Activated naive CD8-positive, alpha-beta T cell treated with anti-CD3 and anti-CD28 coated beads, Interleukin-2, amount 50 U/mL, for 24 hours (primary cell): ENCODE results near the gene TSHZ1.

Source experiments
- ATAC-seq: fragments of 150-1000 bp; cut with Tn5 transposase; one replicate; pipeline ENCODE4 v1.10.0; 2021
- DNase-seq: peaks from one replicate; pipeline ENCODE4 v3.0.0; 2021
- H3K27ac Mint-ChIP-seq: one replicate; pipeline ENCODE4 v1.8.0; 2021; ENCODE audit warnings: mild to moderate bottlenecking, mixed read lengths
- H3K27me3 Mint-ChIP-seq: one replicate; pipeline ENCODE4 v1.8.0; 2021; ENCODE audit warnings: mixed read lengths
- H3K36me3 Mint-ChIP-seq: one replicate; pipeline ENCODE4 v1.8.0; 2021; ENCODE audit warnings: low read depth, mixed read lengths
- H3K4me1 Mint-ChIP-seq: one replicate; pipeline ENCODE4 v1.8.0; 2021; ENCODE audit warnings: mixed read lengths
- H3K4me3 Mint-ChIP-seq: one replicate; pipeline ENCODE4 v1.8.0; 2021; ENCODE audit warnings: mild to moderate bottlenecking, moderate library complexity, mixed read lengths
- H3K9me3 Mint-ChIP-seq: one replicate; pipeline ENCODE4 v1.8.0; 2021; ENCODE audit warnings: mixed read lengths

TSHZ1 gene

DNA sequence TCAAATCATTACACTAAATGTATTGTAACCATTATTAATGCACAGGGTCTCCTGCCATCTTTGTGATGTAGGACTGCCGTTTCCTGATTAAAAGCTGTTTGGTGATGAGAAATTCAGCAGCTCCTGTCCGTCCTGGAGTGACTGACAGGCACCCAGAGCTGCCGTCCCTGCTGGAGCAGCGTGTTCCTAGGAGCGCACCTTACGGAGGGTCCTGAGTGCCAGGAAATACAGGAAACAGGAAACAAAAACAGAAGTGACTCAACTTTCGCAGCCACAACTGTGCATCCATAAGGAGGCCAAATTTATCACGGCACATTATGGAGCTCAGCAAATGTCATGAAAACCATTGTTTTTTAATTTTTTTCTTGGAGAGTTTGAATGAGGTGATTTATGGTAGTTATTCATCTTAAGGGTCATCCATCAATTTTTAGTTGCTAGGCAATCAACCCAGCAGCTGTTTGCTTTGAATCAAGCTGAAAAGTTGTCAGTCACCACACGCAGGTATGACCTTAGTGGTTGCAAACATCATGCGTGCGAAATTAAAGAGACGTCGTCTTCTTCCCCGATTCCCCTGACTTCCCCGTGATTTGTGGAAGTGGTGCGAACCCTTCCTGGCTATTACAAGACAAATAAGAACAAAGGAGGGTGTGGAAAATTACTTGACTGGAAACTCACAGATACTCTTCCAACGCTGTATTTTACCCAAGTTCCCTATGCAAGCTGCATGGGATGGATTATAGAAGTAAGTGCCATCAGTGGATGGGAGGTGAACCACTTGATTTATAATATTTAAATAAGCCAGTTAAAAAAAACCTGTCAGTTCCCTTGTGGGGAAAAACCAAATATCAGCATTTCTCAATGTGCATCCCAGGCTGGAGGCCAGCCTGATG is 19.8 kb downstream of the TSHZ1 start:
- no peak for ATAC-seq
- no peak for DNase-seq
- Mint-ChIP-seq H3K9me3 (no peaks in the 10 kb centered on the region), H3K4me1 (peaks cover 57% of the 10 kb centered on the region), H3K36me3 (peaks cover 7% of the 10 kb centered on the region), H3K27ac (no peak overlapping the region), H3K4me3 (no peak overlapping the region), H3K27me3 (no peaks in the 10 kb centered on the region)

DNA sequence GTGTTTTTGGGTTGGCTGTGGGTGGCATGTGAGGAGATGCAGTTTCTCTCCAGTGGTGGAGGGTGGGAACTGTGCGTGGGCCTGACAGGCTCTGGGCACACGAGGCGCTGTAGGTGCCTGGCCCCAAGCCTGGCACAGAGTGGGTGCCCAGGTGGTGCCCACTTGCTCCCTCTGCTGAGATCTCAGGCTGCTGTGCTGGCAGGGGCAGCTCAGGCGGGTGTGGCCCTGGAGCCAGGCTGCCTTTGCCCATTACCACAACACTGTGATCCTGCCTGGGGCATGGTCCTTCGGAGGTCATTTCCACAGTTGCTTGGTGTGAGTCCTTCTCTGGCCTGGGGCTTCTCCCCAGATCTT is 20.4 kb downstream of the TSHZ1 start:
- Mint-ChIP-seq H3K4me1 (peaks cover 55% of the 10 kb centered on the region), H3K27ac (no peak overlapping the region), H3K36me3 (peaks cover 10% of the 10 kb centered on the region)

DNA sequence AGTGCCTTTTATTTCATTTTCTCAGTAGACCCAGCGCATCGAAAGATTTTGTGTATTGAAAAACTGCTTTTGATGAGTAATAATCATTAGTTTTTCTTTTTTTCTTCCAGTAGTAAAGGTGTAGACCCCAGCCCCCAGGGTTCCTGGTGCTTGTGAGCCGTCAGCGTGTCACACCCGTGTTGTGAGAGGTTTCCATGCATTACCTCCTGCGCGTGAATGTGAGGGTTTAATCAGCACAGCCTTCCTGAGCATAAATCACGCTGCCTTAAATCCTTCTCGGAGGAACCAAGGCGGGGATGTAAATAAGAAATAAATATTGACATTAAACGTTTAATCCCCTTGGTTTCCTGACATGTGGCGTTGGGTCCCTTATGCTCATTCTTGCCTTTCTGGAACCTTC is 24.3 kb downstream of the TSHZ1 start:
- Mint-ChIP-seq H3K27me3 (no peaks in the 10 kb centered on the region), H3K4me1 (peaks cover 27% of the 10 kb centered on the region)

More for the DNA sequence above, 20.4 kb downstream of the TSHZ1 start:
- Mint-ChIP-seq H3K4me3 (no peak overlapping the region), H3K9me3 (no peaks in the 10 kb centered on the region), H3K27me3 (no peaks in the 10 kb centered on the region)
- DNase-seq: no peak
- peak; percentile 30 for ATAC-seq

DNA sequence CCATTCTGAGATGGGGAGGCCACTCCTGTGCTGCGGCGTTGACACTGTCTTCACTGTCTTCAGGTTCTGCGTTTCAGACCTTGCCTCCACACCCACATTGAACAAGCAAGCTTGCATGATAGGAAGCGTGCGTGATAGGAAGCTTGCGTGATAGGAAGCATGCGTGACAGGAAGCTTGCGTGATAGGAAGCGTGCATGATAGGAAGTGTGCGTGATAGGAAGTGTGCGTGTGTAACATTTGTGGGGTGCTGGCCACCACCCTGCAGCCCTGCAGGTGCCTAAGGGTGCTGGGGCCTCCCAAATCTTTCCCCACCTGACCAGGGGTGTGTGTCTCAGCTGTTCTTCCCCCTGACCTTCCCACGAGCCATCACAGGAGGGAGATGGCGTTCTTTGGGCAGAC is 25.3 kb downstream of the TSHZ1 start:
- ATAC-seq (no peak), DNase-seq (no peak)
- H3K36me3 Mint-ChIP-seq: peaks cover 7% of the 10 kb centered on the region
- peaks cover 19% of the 10 kb centered on the region for H3K4me1 Mint-ChIP-seq
- no peaks in the 10 kb centered on the region for H3K27me3 Mint-ChIP-seq
- no peaks in the 10 kb centered on the region for H3K9me3 Mint-ChIP-seq
- H3K4me3 Mint-ChIP-seq: no peak overlapping the region
- H3K27ac Mint-ChIP-seq: no peak overlapping the region

More for the DNA sequence above, 24.3 kb downstream of the TSHZ1 start:
- ATAC-seq (no peak), DNase-seq (no peak)
- no peak overlapping the region for H3K4me3 Mint-ChIP-seq
- peaks cover 11% of the 10 kb centered on the region for H3K36me3 Mint-ChIP-seq
- no peak overlapping the region for H3K27ac Mint-ChIP-seq
- no peaks in the 10 kb centered on the region for H3K9me3 Mint-ChIP-seq

DNA sequence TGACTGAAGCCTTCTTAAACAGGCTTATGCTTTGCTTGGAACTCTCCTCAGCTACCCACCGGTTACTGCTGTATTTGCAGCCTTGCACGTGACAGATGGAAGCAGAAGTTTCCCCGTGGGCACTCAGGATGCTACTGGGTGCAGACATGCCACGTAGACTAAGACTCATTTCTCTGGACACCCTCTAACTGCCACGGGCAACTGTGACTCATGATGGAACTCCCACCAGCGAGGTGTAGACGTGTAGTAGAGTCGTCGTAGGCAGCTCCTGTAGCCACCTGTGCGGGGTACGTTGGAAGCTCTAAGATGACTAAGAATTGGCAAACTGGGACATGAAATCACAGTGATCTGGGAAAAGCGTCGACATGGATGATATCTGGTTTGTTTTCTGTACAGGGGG is 27.5 kb downstream of the TSHZ1 start:
- no peak overlapping the region for H3K27ac Mint-ChIP-seq
- no peak overlapping the region for H3K4me3 Mint-ChIP-seq
- H3K4me1 Mint-ChIP-seq: peaks cover 16% of the 10 kb centered on the region
- H3K36me3 Mint-ChIP-seq: peaks cover 7% of the 10 kb centered on the region
- H3K27me3 Mint-ChIP-seq: no peaks in the 10 kb centered on the region
- no peaks in the 10 kb centered on the region for H3K9me3 Mint-ChIP-seq
- DNase-seq (no peak), ATAC-seq (peak; percentile 52)

DNA sequence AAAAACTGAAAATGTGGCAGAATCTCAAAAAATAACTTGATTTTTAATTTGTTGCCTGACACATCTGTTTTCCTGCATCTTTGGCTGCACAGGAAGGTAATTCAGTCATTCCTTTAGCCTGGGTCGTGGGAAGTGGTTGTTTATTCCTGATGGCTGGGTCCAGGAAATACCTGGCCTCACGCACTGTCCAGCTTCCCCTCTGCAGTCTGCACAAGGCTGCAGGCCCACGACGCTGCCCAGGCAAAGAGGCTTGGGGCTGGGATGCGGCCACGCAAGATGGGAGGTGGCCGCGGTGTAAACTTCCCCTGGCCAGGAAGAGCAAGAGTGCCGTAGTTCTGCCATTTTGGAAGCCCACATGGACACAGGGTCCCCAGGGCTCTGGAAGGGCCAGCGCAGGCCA is 28.2 kb downstream of the TSHZ1 start:
- Mint-ChIP-seq H3K4me1 (peaks cover 14% of the 10 kb centered on the region), H3K9me3 (no peaks in the 10 kb centered on the region), H3K27me3 (no peaks in the 10 kb centered on the region), H3K27ac (no peak overlapping the region), H3K36me3 (peaks cover 7% of the 10 kb centered on the region), H3K4me3 (no peak overlapping the region)
- no peak for ATAC-seq
- no peak for DNase-seq

DNA sequence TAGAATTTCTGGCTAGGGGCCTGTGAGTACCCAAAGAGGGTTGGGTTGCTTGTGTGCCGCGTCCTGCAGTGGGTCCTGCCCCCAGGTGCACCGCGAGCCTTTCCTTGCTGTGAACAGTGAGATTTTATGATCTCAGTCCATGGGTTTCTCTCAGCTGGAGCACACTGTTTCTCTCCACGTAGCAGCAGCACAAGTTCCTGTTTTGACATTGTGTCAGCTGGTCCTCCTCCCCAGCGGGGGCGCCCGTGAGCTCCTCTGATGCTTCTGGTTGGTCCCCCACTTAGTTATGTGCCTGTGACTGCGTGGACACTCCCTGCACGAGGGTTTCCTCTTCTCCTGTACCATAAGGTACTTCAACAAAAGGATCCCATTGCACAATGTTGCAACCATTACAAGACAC is 29.8 kb downstream of the TSHZ1 start:
- peaks cover 7% of the 10 kb centered on the region for H3K36me3 Mint-ChIP-seq
- no peaks in the 10 kb centered on the region for H3K9me3 Mint-ChIP-seq
- no peak overlapping the region for H3K4me3 Mint-ChIP-seq
- DNase-seq (no peak), ATAC-seq (no peak)
- H3K4me1 Mint-ChIP-seq: peaks cover 21% of the 10 kb centered on the region
- no peaks in the 10 kb centered on the region for H3K27me3 Mint-ChIP-seq
- H3K27ac Mint-ChIP-seq: no peak overlapping the region

DNA sequence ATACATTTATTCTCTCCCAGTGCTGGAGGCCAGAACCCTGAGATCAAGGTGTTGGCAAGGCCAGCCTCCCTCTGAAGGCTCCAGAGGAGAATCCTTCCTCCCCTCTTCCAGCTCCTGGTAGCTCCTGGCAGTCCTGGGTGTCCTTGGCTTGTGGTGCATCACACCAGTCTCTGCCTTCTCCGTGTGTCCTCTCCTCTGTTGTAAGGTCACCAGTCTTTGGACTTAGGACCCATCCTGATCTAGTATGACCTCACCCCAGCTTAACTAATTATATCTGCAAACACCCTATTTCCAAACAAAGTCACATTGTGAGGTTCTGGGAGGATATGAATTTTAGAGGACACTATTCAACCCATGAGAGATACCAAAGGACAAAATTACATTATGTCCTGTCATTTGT is 31.1 kb downstream of the TSHZ1 start:
- H3K36me3 Mint-ChIP-seq: peaks cover 2% of the 10 kb centered on the region
- H3K9me3 Mint-ChIP-seq: no peaks in the 10 kb centered on the region
- no peak overlapping the region for H3K4me3 Mint-ChIP-seq
- DNase-seq (no peak), ATAC-seq (no peak)
- H3K27ac Mint-ChIP-seq: no peak overlapping the region
- H3K27me3 Mint-ChIP-seq: no peaks in the 10 kb centered on the region
- H3K4me1 Mint-ChIP-seq: peaks cover 31% of the 10 kb centered on the region

DNA sequence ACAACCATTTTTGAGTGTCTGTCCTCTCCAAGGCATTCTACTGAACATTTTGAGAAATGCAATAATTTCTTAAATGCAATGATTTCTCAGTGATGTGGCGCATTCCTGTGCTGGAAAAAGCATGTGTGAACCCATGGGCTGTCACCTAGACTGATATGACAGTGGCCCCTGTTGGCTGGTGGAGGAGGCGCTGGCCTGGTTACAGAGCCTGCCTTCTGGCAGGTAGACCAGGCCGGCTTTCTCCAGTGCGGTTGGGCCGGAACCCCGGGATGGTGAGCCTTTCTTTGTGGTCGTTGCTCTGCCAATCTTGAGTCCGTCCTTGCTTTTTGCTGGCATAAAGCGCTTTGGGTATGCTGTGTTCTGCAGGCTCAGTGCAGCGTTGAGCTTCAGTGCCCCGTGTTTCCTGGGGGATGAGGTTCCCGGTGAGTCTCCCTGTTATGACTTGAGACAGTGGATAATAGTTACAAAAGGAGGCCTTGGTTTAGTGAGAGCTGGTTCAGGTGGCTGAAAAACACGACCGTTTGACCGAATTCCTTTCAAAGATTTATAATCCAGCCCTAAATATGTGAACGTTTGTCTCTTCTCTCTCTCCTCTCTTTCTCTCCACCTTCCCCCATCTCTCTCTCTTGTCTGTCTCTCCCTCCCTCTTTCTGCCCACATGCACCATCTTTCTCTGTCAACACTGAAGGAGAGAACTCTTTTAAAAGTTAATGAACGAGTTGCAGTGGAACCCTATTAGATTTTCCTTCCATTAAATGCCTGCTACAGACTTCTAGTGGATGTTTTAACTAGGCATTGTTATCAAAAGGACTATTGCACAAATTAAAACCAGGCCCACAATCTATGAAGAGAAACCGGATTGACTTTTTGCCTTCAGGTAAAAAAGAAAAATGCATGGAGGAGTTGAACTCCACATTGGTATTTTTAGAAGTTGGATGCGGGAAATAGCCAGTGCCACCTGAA is 34.0 kb downstream of the TSHZ1 start:
- DNase-seq: no peak
- H3K36me3 Mint-ChIP-seq: no peaks in the 10 kb centered on the region
- no peak overlapping the region for H3K4me3 Mint-ChIP-seq
- H3K27ac Mint-ChIP-seq: no peak overlapping the region
- H3K9me3 Mint-ChIP-seq: no peaks in the 10 kb centered on the region
- no peaks in the 10 kb centered on the region for H3K27me3 Mint-ChIP-seq
- H3K4me1 Mint-ChIP-seq: peaks cover 43% of the 10 kb centered on the region
- ATAC-seq: peak; percentile 44

DNA sequence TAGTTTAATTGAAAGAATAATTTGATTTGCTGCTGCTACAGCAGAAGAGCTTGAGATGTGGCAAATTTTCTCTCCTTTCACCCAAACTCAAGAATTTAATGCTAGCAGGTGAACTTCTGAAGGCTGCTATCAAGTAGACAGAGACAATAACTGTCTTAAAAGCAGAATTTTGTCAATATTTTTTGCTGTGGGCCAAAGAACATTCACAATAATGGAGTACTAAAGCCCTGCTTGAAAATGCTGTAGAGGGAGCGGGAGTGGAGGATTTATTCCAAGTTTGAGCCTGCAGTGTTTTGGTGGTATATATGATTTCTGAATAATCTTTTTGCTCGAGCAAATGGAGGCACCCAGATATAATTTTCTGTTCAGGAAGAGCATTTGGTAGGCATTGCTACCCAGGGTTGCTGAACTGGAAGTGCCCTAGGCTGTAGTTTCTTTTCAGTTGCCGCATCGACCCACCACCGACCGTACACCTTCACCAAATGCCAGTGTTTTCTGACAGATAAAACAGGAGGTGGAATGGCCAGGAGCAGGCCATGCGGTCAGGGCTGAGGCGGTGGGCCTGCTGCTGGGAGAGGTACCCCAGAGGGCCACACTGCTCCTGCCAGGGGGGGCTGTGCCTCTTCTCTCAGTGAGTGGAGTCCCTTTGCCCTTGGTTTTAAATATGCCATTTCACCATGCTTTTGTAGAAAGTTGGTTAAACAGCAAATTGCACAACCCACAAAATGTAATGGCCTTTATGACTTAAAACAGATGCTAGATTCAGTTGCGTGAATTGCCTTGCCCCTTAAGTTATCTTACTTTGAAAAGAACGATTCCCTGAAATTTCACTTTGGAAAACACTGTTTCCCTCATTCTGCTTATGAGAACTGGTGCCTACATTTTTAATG is 36.4 kb downstream of the TSHZ1 start:
- H3K9me3 Mint-ChIP-seq: no peaks in the 10 kb centered on the region
- no peaks in the 10 kb centered on the region for H3K36me3 Mint-ChIP-seq
- DNase-seq: peak; percentile 24
- H3K27me3 Mint-ChIP-seq: no peaks in the 10 kb centered on the region
- H3K4me3 Mint-ChIP-seq: peak overlapping the region; percentile 86
- H3K4me1 Mint-ChIP-seq: peaks cover 52% of the 10 kb centered on the region
- H3K27ac Mint-ChIP-seq: peak overlapping the region; percentile 95
- ATAC-seq: no peak

DNA sequence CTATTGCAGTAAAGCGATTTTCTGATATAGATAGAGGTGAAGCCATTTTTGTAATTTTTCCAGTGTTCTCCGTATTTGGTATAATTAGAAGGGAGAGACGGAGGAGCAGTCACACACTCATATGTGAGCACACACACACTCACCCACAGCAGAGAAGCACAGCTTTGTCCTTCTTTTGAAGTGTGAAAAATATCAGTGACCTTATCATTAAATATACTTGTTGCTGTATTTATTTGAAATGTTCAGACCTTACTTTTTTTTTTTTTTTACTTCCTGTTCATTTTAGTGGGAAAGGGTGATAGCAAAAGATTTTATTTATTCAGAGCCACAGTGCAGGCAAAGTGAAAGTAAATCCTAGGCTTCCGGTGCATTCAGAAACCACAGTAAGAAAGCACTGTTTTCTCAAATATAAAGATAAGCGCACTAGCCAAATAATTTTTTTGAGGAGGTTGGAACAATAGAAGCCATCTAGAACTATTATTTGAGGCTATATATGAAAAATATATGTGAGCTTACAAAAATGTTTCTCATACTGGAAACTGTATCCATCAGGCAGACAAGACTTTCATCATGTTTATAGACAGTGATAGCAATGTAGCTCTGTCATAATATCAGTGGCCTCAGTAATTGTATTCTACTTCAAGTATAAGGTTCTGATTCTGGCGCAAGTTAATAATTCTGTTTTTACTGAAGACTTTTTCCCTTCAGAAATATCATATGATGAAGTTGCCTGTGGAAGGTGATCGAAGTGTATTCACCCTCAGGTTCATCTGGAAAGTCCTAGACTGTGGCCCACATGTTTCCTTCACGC is 37.2 kb downstream of the TSHZ1 start:
- H3K27ac Mint-ChIP-seq: peak overlapping the region; percentile 95
- H3K4me1 Mint-ChIP-seq: peaks cover 54% of the 10 kb centered on the region
- DNase-seq (no peak), ATAC-seq (peak; percentile 37)
- peak overlapping the region; percentile 86 for H3K4me3 Mint-ChIP-seq
- no peaks in the 10 kb centered on the region for H3K9me3 Mint-ChIP-seq
- no peaks in the 10 kb centered on the region for H3K36me3 Mint-ChIP-seq
- H3K27me3 Mint-ChIP-seq: no peaks in the 10 kb centered on the region

DNA sequence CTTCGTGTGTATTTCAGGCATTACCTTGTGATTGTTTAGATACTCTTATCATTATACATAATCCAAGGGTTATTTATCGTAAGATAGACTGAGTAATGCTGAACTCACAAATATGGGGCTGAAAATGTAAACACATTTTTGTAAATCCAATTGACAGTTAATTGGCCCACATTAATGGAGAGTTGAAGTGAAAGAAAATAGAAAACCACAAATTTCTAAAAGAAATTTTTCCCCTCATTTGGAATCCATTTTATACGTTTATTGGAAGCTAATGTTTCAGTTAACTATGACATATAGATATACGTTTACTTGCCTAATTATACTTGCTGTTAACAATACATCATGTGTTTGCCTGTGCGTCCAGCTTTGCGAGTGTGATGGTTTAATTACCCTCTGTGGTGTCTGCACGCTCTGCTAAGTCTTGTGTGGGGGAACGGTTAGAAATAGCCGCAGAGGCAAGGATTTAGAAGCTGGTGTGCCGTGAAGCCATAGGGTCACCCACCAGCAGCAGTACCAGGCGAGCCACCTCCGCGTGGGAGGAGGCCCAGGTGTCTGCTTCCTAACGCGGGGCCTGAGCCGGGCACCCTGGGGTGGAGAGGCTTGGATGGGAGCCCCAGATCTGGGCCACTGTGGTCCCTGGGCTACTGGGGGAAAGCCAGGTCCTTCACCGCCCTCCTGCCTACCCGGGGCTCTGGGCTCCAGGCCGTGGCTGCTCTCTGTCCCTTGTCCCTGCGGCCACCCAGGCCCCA is 38.0 kb downstream of the TSHZ1 start:
- Mint-ChIP-seq H3K4me3 (peak overlapping the region; percentile 86), H3K4me1 (peaks cover 61% of the 10 kb centered on the region), H3K27me3 (no peaks in the 10 kb centered on the region), H3K27ac (peak overlapping the region; percentile 95), H3K9me3 (no peaks in the 10 kb centered on the region), H3K36me3 (no peaks in the 10 kb centered on the region)
- ATAC-seq: no peak
- no peak for DNase-seq

DNA sequence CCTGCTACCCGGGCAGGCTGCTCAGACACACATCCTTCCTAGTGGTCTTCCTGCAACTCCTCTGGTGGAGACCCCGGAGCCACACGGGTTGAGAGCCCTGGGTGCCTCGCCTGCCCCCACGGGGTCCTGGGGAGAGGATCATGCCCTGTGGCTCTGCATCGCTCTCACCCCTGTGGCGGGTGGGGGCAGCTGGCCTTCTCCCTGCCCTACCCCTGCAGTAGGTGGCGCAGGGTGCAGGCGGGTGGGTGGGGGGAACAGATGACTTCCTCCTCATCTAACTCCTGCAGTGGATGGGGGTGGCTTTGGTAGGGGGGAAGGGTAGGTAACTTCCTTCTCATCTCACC is 38.5 kb downstream of the TSHZ1 start:
- no peak for ATAC-seq
- DNase-seq: no peak
- Mint-ChIP-seq H3K27ac (no peak overlapping the region), H3K4me3 (no peak overlapping the region), H3K9me3 (no peaks in the 10 kb centered on the region), H3K36me3 (no peaks in the 10 kb centered on the region), H3K27me3 (no peaks in the 10 kb centered on the region), H3K4me1 (peaks cover 66% of the 10 kb centered on the region)
